ENCODE measurements around the gene TLCD3A.

Gene TLCD3A

DNA sequence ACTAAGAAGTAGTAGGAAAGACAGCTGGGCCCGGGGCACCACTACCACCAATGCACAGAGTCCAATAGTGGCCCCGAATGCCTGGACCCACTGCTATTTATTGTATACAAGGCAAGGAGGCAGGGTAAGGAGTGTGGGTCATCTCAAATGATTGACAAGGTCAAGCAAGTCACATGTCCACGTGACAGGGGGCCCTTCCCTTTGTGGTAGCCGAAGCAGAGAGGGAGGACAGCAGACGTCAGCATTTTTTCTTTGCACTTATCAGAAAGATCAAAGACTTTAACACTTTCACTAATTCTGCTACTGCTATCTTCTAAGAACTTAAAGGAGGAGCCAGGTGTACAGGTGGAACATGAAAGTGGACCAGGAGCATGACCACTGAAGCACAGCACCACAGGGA is 24.3 kb upstream of the TLCD3A start:
- H3K27me3 ChIP-seq (ENCODE audit: insufficient read depth, low read length) = no peaks in the 10 kb centered on the region
- no peak overlapping the region for H3K4me3 ChIP-seq (ENCODE audit: low read depth, low read length)
- H3K36me3 ChIP-seq (ENCODE audit: insufficient read depth, low read length) = no peaks in the 10 kb centered on the region
- no peak overlapping the region for H2AFZ ChIP-seq (ENCODE audit: low read length, unreplicated experiment)
- no peak overlapping the region for H3K27ac ChIP-seq (ENCODE audit: low read depth, low read length)
- H3K4me1 ChIP-seq (ENCODE audit: control insufficient read depth, insufficient read depth, low read length, unreplicated experiment) = peaks cover 17% of the 10 kb centered on the region
- peaks cover 64% of the 10 kb centered on the region for H3K79me2 ChIP-seq (ENCODE audit: control insufficient read depth, insufficient read depth, low read length, unreplicated experiment)

DNA sequence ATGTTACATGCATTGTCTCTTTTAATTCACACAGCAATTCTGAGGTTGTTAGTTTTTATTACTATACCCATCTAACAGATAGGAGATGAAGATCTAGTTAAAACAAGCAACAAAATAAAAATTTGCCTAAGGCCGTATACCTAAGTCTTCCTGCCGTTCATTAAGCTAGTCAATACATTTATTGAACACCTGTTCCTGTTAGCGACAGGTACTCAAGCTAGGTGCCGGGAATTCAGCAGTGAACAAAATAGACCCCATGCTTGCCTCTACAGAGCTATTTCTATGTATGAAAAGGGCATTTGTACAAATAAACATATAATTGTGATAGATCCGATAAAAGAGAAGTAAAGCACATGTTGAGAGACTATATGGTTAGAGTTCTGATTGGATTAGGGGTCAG is 14.3 kb upstream of the TLCD3A start:
- H2AFZ ChIP-seq (ENCODE audit: low read length, unreplicated experiment) = no peak overlapping the region
- peaks cover 13% of the 10 kb centered on the region for H3K4me1 ChIP-seq (ENCODE audit: control insufficient read depth, insufficient read depth, low read length, unreplicated experiment)
- H3K27me3 ChIP-seq (ENCODE audit: insufficient read depth, low read length) = no peaks in the 10 kb centered on the region
- no peak overlapping the region for H3K27ac ChIP-seq (ENCODE audit: low read depth, low read length)
- peaks cover 19% of the 10 kb centered on the region for H3K79me2 ChIP-seq (ENCODE audit: control insufficient read depth, insufficient read depth, low read length, unreplicated experiment)
- no peaks in the 10 kb centered on the region for H3K36me3 ChIP-seq (ENCODE audit: insufficient read depth, low read length)
- no peak overlapping the region for H3K4me3 ChIP-seq (ENCODE audit: low read depth, low read length)

DNA sequence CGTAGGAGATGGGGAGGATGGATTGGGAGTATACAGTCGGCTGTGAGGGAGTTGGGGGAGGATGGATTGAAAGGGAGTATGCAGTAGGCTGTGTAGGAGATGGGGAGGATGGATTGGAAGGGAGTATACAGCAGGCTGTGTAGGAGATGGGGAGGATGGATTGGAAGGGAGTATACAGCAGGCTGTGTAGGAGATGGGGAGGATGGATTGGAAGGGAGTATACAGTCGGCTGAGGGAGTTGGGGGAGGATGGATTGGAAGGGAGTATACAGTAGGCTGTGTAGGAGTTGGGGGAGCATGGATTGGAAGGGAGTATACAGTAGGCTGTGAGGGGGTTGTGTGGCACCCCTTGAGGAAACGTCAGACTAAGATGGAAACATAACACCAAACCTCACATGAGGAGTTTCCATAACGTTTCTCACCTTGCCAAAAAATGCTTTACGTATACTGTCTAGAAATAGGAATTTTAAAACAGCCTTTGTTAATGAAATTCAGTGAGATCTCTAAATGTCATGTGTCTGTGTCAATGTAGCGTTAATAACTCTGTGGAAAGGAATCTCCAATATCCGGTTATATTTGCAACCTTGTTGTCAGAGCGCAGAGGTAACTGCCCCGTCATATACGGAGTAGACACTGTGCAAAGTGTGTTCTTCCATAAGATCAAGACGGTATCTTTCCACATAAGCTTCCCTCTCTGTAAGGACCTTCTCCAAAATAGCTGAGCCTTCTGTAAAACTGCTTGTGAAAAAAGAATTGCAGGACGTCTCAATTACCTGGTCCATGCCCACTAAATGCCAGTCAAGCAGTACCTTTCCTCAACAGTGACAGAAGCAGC is 11.5 kb upstream of the TLCD3A start:
- H3K4me3 ChIP-seq (ENCODE audit: low read depth, low read length) = no peak overlapping the region
- H3K36me3 ChIP-seq (ENCODE audit: insufficient read depth, low read length) = no peaks in the 10 kb centered on the region
- H2AFZ ChIP-seq (ENCODE audit: low read length, unreplicated experiment) = no peak overlapping the region
- H3K4me1 ChIP-seq (ENCODE audit: control insufficient read depth, insufficient read depth, low read length, unreplicated experiment) = peaks cover 6% of the 10 kb centered on the region
- no peaks in the 10 kb centered on the region for H3K79me2 ChIP-seq (ENCODE audit: control insufficient read depth, insufficient read depth, low read length, unreplicated experiment)
- no peaks in the 10 kb centered on the region for H3K27me3 ChIP-seq (ENCODE audit: insufficient read depth, low read length)
- H3K27ac ChIP-seq (ENCODE audit: low read depth, low read length) = no peak overlapping the region

DNA sequence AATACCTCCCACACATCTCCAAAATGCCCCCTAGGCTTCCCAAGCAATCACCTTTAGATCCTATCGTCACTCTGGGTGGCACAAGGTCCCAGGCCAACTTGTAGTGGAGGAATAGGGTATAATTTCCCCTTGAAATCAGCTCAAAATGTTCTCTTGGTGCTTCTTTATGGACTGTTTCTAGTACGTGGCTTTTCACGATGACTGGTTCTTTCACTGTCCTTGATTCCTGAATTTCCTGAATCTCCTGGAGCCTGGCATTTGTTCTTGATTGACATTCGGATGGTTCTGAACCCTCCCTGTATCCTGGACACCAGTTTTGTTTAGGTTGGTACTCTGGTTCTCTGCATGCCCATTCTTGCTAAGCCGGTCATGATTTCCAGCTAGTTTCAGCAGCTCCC is 10.9 kb upstream of the TLCD3A start:
- no peaks in the 10 kb centered on the region for H3K79me2 ChIP-seq (ENCODE audit: control insufficient read depth, insufficient read depth, low read length, unreplicated experiment)
- no peak overlapping the region for H3K27ac ChIP-seq (ENCODE audit: low read depth, low read length)
- H3K27me3 ChIP-seq (ENCODE audit: insufficient read depth, low read length) = no peaks in the 10 kb centered on the region
- no peak overlapping the region for H3K4me3 ChIP-seq (ENCODE audit: low read depth, low read length)
- no peaks in the 10 kb centered on the region for H3K36me3 ChIP-seq (ENCODE audit: insufficient read depth, low read length)
- H3K4me1 ChIP-seq (ENCODE audit: control insufficient read depth, insufficient read depth, low read length, unreplicated experiment) = peaks cover 2% of the 10 kb centered on the region
- no peak overlapping the region for H2AFZ ChIP-seq (ENCODE audit: low read length, unreplicated experiment)

DNA sequence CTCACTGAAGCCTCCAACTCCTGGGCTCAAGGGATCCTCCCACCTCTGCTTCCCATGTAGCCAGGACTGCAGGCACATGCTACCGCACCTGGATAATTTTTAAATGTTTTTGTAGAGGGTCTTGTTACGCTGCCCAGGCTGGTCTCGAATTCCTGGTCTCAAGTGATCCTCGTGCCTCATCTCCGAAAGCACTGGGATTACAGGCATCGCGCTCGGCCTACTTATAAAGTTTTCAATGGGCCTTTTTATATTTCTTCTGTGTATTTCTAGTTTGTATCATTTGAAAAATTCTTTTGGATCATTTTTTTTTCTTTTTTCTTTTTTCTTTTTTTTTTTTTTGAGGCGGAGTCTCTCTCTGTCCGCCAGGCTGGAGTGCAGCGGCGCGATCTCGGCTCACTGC is 7.3 kb upstream of the TLCD3A start:
- H3K36me3 ChIP-seq (ENCODE audit: insufficient read depth, low read length) = no peaks in the 10 kb centered on the region
- H3K27ac ChIP-seq (ENCODE audit: low read depth, low read length) = no peak overlapping the region
- H3K79me2 ChIP-seq (ENCODE audit: control insufficient read depth, insufficient read depth, low read length, unreplicated experiment) = no peaks in the 10 kb centered on the region
- no peak overlapping the region for H3K4me3 ChIP-seq (ENCODE audit: low read depth, low read length)
- H2AFZ ChIP-seq (ENCODE audit: low read length, unreplicated experiment) = no peak overlapping the region
- H3K4me1 ChIP-seq (ENCODE audit: control insufficient read depth, insufficient read depth, low read length, unreplicated experiment) = no peaks in the 10 kb centered on the region
- H3K27me3 ChIP-seq (ENCODE audit: insufficient read depth, low read length) = no peaks in the 10 kb centered on the region

DNA sequence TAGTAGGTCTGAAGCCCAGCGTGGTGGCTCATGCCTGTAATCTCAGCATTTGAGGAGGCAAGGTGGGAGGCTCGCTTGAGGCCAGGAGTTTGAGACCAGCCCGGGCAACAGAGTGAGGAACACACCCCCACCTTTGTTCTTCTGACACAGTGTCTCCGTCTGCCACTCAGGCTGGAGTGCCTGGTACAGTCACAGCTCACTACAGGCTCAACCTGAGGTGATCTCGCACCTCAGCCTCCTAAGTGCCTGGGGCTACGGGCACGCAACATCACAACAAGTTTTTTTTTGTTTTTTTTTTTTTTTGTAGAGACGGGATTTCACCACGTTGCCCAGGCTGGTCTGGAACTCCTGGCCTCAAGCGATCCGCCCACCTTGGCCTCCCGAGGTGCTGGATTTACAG is 6.7 kb upstream of the TLCD3A start:
- Histone ChIP-seq H3K27me3 (ENCODE audit: insufficient read depth, low read length) (no peaks in the 10 kb centered on the region), H3K4me1 (ENCODE audit: control insufficient read depth, insufficient read depth, low read length, unreplicated experiment) (no peaks in the 10 kb centered on the region), H2AFZ (ENCODE audit: low read length, unreplicated experiment) (no peak overlapping the region), H3K4me3 (ENCODE audit: low read depth, low read length) (no peak overlapping the region), H3K36me3 (ENCODE audit: insufficient read depth, low read length) (no peaks in the 10 kb centered on the region), H3K79me2 (ENCODE audit: control insufficient read depth, insufficient read depth, low read length, unreplicated experiment) (no peaks in the 10 kb centered on the region), H3K27ac (ENCODE audit: low read depth, low read length) (no peak overlapping the region)

DNA sequence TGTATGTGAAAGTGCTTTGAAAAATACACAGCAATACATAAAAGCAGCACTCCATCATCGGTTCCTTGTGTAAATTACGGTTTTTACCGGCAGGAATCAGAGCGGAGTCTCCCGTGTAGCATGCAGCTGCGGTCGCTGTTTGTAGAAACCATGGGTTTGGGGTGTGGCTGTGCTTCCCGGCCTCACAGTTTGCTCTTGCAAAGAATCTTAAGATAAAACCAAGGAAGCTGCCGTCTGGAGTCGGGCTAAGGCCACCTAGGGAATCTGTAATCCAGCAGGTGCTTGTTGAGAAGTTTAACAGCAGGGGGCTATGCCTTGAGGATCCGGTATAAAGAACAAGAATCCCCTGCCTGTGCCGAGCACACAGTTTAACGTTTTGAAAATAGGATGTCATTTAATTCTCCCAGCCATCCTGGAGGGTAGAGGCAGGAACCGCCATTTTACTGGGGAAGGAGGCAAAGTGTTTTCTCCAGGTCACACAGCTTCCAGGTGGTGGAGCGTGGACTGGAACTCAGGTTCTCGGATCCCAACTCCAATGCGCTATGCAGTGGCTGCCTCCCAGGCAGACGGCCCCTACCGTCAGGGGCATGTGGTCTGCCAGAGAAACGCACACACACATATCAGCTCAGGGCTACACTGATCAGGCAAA is 6.0 kb upstream of the TLCD3A start:
- Histone ChIP-seq H3K4me3 (ENCODE audit: low read depth, low read length) (no peak overlapping the region), H3K27ac (ENCODE audit: low read depth, low read length) (no peak overlapping the region), H3K4me1 (ENCODE audit: control insufficient read depth, insufficient read depth, low read length, unreplicated experiment) (no peaks in the 10 kb centered on the region), H2AFZ (ENCODE audit: low read length, unreplicated experiment) (no peak overlapping the region), H3K79me2 (ENCODE audit: control insufficient read depth, insufficient read depth, low read length, unreplicated experiment) (no peaks in the 10 kb centered on the region), H3K27me3 (ENCODE audit: insufficient read depth, low read length) (no peaks in the 10 kb centered on the region), H3K36me3 (ENCODE audit: insufficient read depth, low read length) (no peaks in the 10 kb centered on the region)

DNA sequence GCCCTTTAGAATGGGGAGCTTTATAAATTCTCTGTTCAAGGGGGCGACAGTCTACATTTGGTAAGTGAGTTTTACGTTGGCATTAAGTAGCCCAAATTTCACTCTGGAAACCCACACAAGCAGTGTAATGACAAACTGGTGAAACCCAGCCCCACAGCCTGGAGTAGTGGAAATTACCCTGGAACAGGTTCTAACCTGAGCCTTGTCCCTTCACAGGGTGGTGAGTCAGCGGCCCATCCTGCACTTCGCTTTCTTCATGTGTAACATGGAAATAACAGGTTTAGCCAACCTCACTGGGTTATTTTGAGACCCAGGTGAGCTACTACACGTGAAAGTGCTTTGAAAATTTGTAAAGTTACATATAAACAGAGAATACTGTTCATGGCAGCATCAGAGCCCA is 3.5 kb upstream of the TLCD3A start:
- Histone ChIP-seq H3K79me2 (ENCODE audit: control insufficient read depth, insufficient read depth, low read length, unreplicated experiment) (peaks cover 11% of the 10 kb centered on the region), H3K4me3 (ENCODE audit: low read depth, low read length) (no peak overlapping the region), H2AFZ (ENCODE audit: low read length, unreplicated experiment) (no peak overlapping the region), H3K27me3 (ENCODE audit: insufficient read depth, low read length) (no peaks in the 10 kb centered on the region), H3K27ac (ENCODE audit: low read depth, low read length) (no peak overlapping the region), H3K4me1 (ENCODE audit: control insufficient read depth, insufficient read depth, low read length, unreplicated experiment) (peaks cover 3% of the 10 kb centered on the region), H3K36me3 (ENCODE audit: insufficient read depth, low read length) (no peaks in the 10 kb centered on the region)

DNA sequence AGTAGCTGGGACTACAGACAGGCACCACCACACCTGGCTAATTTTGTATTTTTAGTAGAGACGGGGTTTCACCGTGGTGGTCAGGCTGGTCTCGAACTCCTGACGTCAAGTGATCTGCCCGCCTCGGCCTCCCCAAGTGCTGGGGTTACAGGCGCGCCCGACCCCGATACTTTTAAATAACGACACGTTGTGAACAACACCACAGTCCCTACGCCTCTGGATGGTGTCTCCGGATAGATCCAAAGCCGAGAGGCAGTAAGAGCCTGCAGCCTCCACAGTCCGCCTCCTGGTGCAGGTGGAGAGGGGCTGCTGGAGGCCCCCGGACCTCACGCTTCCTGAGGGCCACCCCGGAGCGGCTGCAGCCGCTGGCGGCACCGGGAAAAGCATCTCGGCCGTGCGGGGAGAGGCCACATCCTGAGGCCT is 741 bp upstream of the TLCD3A start:
- Histone ChIP-seq H3K27me3 (ENCODE audit: insufficient read depth, low read length) (no peaks in the 10 kb centered on the region), H2AFZ (ENCODE audit: low read length, unreplicated experiment) (peak overlapping the region; percentile 93), H3K27ac (ENCODE audit: low read depth, low read length) (0 out of 2 replicates have a peak overlapping the region, but pooled peaks have one; percentile 22), H3K4me1 (ENCODE audit: control insufficient read depth, insufficient read depth, low read length, unreplicated experiment) (peaks cover 8% of the 10 kb centered on the region), H3K79me2 (ENCODE audit: control insufficient read depth, insufficient read depth, low read length, unreplicated experiment) (peaks cover 37% of the 10 kb centered on the region), H3K4me3 (ENCODE audit: low read depth, low read length) (peak overlapping the region; percentile 73), H3K36me3 (ENCODE audit: insufficient read depth, low read length) (peaks cover 20% of the 10 kb centered on the region)

DNA sequence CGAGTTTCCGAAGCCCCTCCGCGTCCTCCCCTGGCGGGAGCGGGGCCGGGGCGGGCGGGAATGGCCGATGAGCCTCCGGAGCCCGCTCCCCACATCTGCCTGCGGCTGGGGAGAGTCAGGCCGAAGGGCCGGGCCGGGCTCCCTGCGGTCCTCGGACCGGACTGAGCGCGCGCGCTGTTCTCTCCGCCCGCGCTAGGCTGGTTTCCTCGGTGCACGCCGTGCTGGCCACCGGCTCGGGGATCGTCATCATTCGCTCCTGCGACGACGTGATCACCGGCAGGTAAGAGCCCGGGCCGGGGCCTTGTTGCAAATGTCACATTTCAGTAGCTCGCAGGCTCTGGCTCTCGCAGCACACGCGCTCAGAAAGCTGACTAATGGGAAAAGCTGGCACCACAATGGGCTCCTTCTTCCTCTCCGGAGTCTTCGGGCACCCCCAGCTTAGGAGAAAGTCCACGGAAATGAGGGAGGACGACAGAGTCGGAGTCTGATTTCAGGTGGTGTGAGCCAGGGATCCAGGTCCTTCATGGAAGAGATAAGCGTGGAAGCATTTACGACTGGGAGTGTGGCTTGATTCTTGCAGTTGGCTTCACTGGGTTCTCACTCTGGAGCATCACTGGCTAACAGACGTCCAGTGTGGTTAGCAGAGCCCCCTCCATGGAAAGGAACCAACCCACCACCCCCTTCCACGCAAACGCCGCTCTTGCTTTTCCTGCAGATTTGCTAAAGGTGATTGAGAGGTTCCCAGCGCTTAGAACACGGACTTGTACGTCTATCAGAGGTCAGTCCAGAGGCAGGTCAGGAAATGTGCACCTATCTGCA is 715 bp downstream of the TLCD3A start:
- Histone ChIP-seq H2AFZ (ENCODE audit: low read length, unreplicated experiment) (peak overlapping the region; percentile 85), H3K79me2 (ENCODE audit: control insufficient read depth, insufficient read depth, low read length, unreplicated experiment) (peaks cover 40% of the 10 kb centered on the region), H3K4me3 (ENCODE audit: low read depth, low read length) (peak overlapping the region; percentile 94), H3K27ac (ENCODE audit: low read depth, low read length) (peak overlapping the region; percentile 56; the same call in 1 of the 2 replicates), H3K36me3 (ENCODE audit: insufficient read depth, low read length) (peaks cover 20% of the 10 kb centered on the region), H3K4me1 (ENCODE audit: control insufficient read depth, insufficient read depth, low read length, unreplicated experiment) (peaks cover 8% of the 10 kb centered on the region), H3K27me3 (ENCODE audit: insufficient read depth, low read length) (no peaks in the 10 kb centered on the region)
